ENCODE measurements around the gene CLP1.
A peak's percentile ranks its signal among the peaks of the same experiment; 100 is the strongest.

The CLP1 gene

GRCh38 chr11:57632116-57632515 lies 25.4 kb upstream of the CLP1 start:
- Histone ChIP-seq H4K8ac (ENCODE audit: low read depth, low read length) (no peak overlapping the region), H3K4me3 (ENCODE audit: low read length in 2 of 2) (no peak overlapping the region), H4K91ac (ENCODE audit: low read depth, low read length, poor library complexity) (no peak overlapping the region), H3K36me3 (replicated peaks in 1 of 2; ENCODE audit: control insufficient read depth in 2 of 2, insufficient read depth in 2 of 2, low read length in 2 of 2) (no peaks in the 10 kb centered on the region), H2BK5ac (ENCODE audit: low read length) (no peak overlapping the region), H3K23ac (ENCODE audit: low read depth, low read length, poor library complexity) (no peak overlapping the region), H2BK120ac (ENCODE audit: low read depth, low read length) (no peak overlapping the region), H3K18ac (ENCODE audit: low read length) (no peak overlapping the region), H3K9me3 (replicated peaks in 1 of 2; ENCODE audit: control insufficient read depth in 2 of 2, insufficient read depth in 1 of 2, low read depth in 1 of 2, low read length in 2 of 2) (no peaks in the 10 kb centered on the region), H3K4me2 (ENCODE audit: insufficient read depth, low read length, poor library complexity, severe bottlenecking) (no peak overlapping the region), H3K9ac (ENCODE audit: low read depth, low read length, poor library complexity) (no peak overlapping the region), H3K27me3 (ENCODE audit: control insufficient read depth in 3 of 3, insufficient read depth in 3 of 3, low read depth in 1 of 3, low read length in 3 of 3) (no peaks in the 10 kb centered on the region), H3K4me1 (ENCODE audit: control insufficient read depth in 2 of 2, insufficient read depth in 1 of 2, low read depth in 1 of 2, low read length in 2 of 2) (no peaks in the 10 kb centered on the region), H2BK12ac (ENCODE audit: low read length) (no peak overlapping the region), H3K4ac (ENCODE audit: low read length) (no peak overlapping the region), H3K27ac (replicated peaks; ENCODE audit: low read length) (no peak overlapping the region), H2AFZ (ENCODE audit: low read length) (no peak overlapping the region), H3K79me1 (ENCODE audit: low read depth, low read length) (no peaks in the 10 kb centered on the region), H3K14ac (ENCODE audit: low read length) (no peak overlapping the region), H2BK15ac (ENCODE audit: low read length) (no peak overlapping the region), H2AK5ac (ENCODE audit: low read depth, low read length) (no peak overlapping the region)
- no peak for DNase-seq (ENCODE audit: low spot score)
- WGBS, 2 donors (ENCODE audit: extremely low coverage in 2 of 2, insufficient read length in 2 of 2, insufficient replicate concordance in 1 of 2), result no CpG with 5 or more reads among the region's 5 CpGs

- no peak overlapping the region for H2AFZ ChIP-seq (ENCODE audit: low read length)
- no peak overlapping the region for H3K27ac ChIP-seq (replicated peaks; ENCODE audit: low read length)
- no peak overlapping the region for H2BK12ac ChIP-seq (ENCODE audit: low read length)
- no peak overlapping the region for H2BK15ac ChIP-seq (ENCODE audit: low read length)
- no peak overlapping the region for H3K4me3 ChIP-seq (ENCODE audit: low read length in 2 of 2)
- H2BK5ac ChIP-seq (ENCODE audit: low read length), result no peak overlapping the region
- H2AK5ac ChIP-seq (ENCODE audit: low read depth, low read length), result no peak overlapping the region
- H3K9ac ChIP-seq (ENCODE audit: low read depth, low read length, poor library complexity), result no peak overlapping the region
- H4K8ac ChIP-seq (ENCODE audit: low read depth, low read length), result no peak overlapping the region
- no peaks in the 10 kb centered on the region for H3K9me3 ChIP-seq (replicated peaks in 1 of 2; ENCODE audit: control insufficient read depth in 2 of 2, insufficient read depth in 1 of 2, low read depth in 1 of 2, low read length in 2 of 2)
- no peaks in the 10 kb centered on the region for H3K27me3 ChIP-seq (ENCODE audit: control insufficient read depth in 3 of 3, insufficient read depth in 3 of 3, low read depth in 1 of 3, low read length in 3 of 3)
- H3K4me1 ChIP-seq (ENCODE audit: control insufficient read depth in 2 of 2, insufficient read depth in 1 of 2, low read depth in 1 of 2, low read length in 2 of 2), result peaks cover 3 to 6% of the 10 kb centered on the region in 2 donors
- no peaks in the 10 kb centered on the region for H3K36me3 ChIP-seq (replicated peaks in 1 of 2; ENCODE audit: control insufficient read depth in 2 of 2, insufficient read depth in 2 of 2, low read length in 2 of 2)
- H3K23ac ChIP-seq (ENCODE audit: low read depth, low read length, poor library complexity), result no peak overlapping the region
- no peak overlapping the region for H3K4ac ChIP-seq (ENCODE audit: low read length)
- H3K4me2 ChIP-seq (ENCODE audit: insufficient read depth, low read length, poor library complexity, severe bottlenecking), result no peak overlapping the region
- no peak for DNase-seq (ENCODE audit: low spot score)
- H3K18ac ChIP-seq (ENCODE audit: low read length), result peak overlapping the region; percentile 76
- no peak overlapping the region for H2BK120ac ChIP-seq (ENCODE audit: low read depth, low read length)
- no peaks in the 10 kb centered on the region for H3K79me1 ChIP-seq (ENCODE audit: low read depth, low read length)
- H3K14ac ChIP-seq (ENCODE audit: low read length), result no peak overlapping the region
- no CpG with 5 or more reads among the region's 6 CpGs for WGBS, 2 donors (ENCODE audit: extremely low coverage in 2 of 2, insufficient read length in 2 of 2, insufficient replicate concordance in 1 of 2)
- no peak overlapping the region for H4K91ac ChIP-seq (ENCODE audit: low read depth, low read length, poor library complexity)
These were observed 24.0 kb upstream of the CLP1 start for GRCh38 chr11:57633394-57634070.

- no peak overlapping the region for H4K91ac ChIP-seq (ENCODE audit: low read depth, low read length, poor library complexity)
- H2BK5ac ChIP-seq (ENCODE audit: low read length), result no peak overlapping the region
- H3K18ac ChIP-seq (ENCODE audit: low read length), result no peak overlapping the region
These were observed 23.3 kb upstream of the CLP1 start for GRCh38 chr11:57634311-57634710.

DNA sequence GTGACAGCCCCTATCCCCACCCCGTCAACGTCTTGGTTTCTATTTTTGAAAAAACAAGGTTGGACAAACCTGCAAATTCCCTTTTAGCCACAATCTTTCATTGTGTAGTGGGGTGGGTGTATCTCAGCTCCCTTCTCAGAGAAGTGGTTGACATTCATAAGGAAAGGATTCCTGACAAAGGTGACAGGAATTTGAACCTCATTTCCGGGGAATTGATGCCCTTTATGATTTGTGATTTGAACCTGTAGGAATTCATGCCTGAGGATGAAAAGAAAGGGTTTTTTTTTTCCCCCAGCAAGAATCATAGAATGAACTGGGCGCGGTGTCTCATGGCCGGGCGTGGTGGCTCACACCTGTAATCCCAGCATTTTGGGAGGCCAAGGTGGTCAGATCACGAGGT lies 22.3 kb upstream of the CLP1 start:
- Histone ChIP-seq H3K4me1 (ENCODE audit: control insufficient read depth in 2 of 2, insufficient read depth in 1 of 2, low read depth in 1 of 2, low read length in 2 of 2) (peaks cover 3 to 8% of the 10 kb centered on the region in 2 donors), H3K4me3 (ENCODE audit: low read length in 2 of 2) (no peak overlapping the region), H3K9me3 (replicated peaks in 1 of 2; ENCODE audit: control insufficient read depth in 2 of 2, insufficient read depth in 1 of 2, low read depth in 1 of 2, low read length in 2 of 2) (no peaks in the 10 kb centered on the region), H2BK15ac (ENCODE audit: low read length) (no peak overlapping the region), H4K8ac (ENCODE audit: low read depth, low read length) (no peak overlapping the region), H4K91ac (ENCODE audit: low read depth, low read length, poor library complexity) (no peak overlapping the region), H2BK120ac (ENCODE audit: low read depth, low read length) (no peak overlapping the region), H3K79me1 (ENCODE audit: low read depth, low read length) (no peaks in the 10 kb centered on the region), H2AFZ (ENCODE audit: low read length) (no peak overlapping the region), H3K36me3 (replicated peaks in 1 of 2; ENCODE audit: control insufficient read depth in 2 of 2, insufficient read depth in 2 of 2, low read length in 2 of 2) (peaks cover under 1 to 4% of the 10 kb centered on the region in 2 donors), H3K14ac (ENCODE audit: low read length) (no peak overlapping the region), H2BK5ac (ENCODE audit: low read length) (no peak overlapping the region), H3K4me2 (ENCODE audit: insufficient read depth, low read length, poor library complexity, severe bottlenecking) (no peak overlapping the region), H2BK12ac (ENCODE audit: low read length) (no peak overlapping the region), H3K27me3 (ENCODE audit: control insufficient read depth in 3 of 3, insufficient read depth in 3 of 3, low read depth in 1 of 3, low read length in 3 of 3) (no peaks in the 10 kb centered on the region), H3K9ac (ENCODE audit: low read depth, low read length, poor library complexity) (no peak overlapping the region), H2AK5ac (ENCODE audit: low read depth, low read length) (no peak overlapping the region), H3K4ac (ENCODE audit: low read length) (no peak overlapping the region), H3K18ac (ENCODE audit: low read length) (no peak overlapping the region), H3K27ac (replicated peaks; ENCODE audit: low read length) (no peak overlapping the region), H3K23ac (ENCODE audit: low read depth, low read length, poor library complexity) (no peak overlapping the region)
- no peak for DNase-seq (ENCODE audit: low spot score)
- no CpG with 5 or more reads among the region's 8 CpGs for WGBS, 2 donors (ENCODE audit: extremely low coverage in 2 of 2, insufficient read length in 2 of 2, insufficient replicate concordance in 1 of 2)

More at GRCh38 chr11:57634311-57634710, 23.3 kb upstream of the CLP1 start:
- Histone ChIP-seq H3K27ac (replicated peaks; ENCODE audit: low read length) (no peak overlapping the region), H3K14ac (ENCODE audit: low read length) (no peak overlapping the region), H3K4me3 (ENCODE audit: low read length in 2 of 2) (no peak overlapping the region), H2AK5ac (ENCODE audit: low read depth, low read length) (no peak overlapping the region), H3K4ac (ENCODE audit: low read length) (no peak overlapping the region), H3K23ac (ENCODE audit: low read depth, low read length, poor library complexity) (no peak overlapping the region), H3K9me3 (replicated peaks in 1 of 2; ENCODE audit: control insufficient read depth in 2 of 2, insufficient read depth in 1 of 2, low read depth in 1 of 2, low read length in 2 of 2) (no peaks in the 10 kb centered on the region), H3K79me1 (ENCODE audit: low read depth, low read length) (no peaks in the 10 kb centered on the region), H3K4me1 (ENCODE audit: control insufficient read depth in 2 of 2, insufficient read depth in 1 of 2, low read depth in 1 of 2, low read length in 2 of 2) (peaks cover 3 to 6% of the 10 kb centered on the region in 2 donors), H2BK15ac (ENCODE audit: low read length) (no peak overlapping the region), H3K4me2 (ENCODE audit: insufficient read depth, low read length, poor library complexity, severe bottlenecking) (no peak overlapping the region), H3K36me3 (replicated peaks in 1 of 2; ENCODE audit: control insufficient read depth in 2 of 2, insufficient read depth in 2 of 2, low read length in 2 of 2) (no peaks in the 10 kb centered on the region), H2AFZ (ENCODE audit: low read length) (no peak overlapping the region), H2BK12ac (ENCODE audit: low read length) (no peak overlapping the region), H3K27me3 (ENCODE audit: control insufficient read depth in 3 of 3, insufficient read depth in 3 of 3, low read depth in 1 of 3, low read length in 3 of 3) (no peaks in the 10 kb centered on the region), H4K8ac (ENCODE audit: low read depth, low read length) (no peak overlapping the region), H3K9ac (ENCODE audit: low read depth, low read length, poor library complexity) (no peak overlapping the region), H2BK120ac (ENCODE audit: low read depth, low read length) (no peak overlapping the region)
- no peak for DNase-seq (ENCODE audit: low spot score)

Data from neuronal stem cell (in vitro differentiated cells).